ENCODE measurements around the gene MRM2.

DNA sequence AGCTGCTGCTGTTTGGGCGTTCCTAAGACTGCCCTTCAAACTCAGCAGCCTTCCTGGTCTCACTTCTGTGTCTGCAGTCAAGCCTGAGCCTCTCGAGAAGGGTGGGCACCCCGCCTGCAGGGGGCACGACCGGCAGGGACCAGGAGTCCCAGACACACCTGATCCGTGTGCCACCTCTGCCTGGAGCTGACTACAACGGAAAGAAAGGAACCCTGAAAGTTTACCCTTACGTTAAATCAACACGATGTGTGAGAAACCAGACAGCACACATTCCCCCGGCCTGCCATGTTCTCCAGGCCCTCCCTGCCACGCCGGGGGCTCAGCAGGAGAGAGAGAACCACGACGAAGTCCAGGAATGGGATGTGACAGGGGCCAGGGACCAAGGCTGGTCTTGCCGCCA, 14.3 kb downstream of the MRM2 start:
- TF ChIP-seq, protein P1, sequence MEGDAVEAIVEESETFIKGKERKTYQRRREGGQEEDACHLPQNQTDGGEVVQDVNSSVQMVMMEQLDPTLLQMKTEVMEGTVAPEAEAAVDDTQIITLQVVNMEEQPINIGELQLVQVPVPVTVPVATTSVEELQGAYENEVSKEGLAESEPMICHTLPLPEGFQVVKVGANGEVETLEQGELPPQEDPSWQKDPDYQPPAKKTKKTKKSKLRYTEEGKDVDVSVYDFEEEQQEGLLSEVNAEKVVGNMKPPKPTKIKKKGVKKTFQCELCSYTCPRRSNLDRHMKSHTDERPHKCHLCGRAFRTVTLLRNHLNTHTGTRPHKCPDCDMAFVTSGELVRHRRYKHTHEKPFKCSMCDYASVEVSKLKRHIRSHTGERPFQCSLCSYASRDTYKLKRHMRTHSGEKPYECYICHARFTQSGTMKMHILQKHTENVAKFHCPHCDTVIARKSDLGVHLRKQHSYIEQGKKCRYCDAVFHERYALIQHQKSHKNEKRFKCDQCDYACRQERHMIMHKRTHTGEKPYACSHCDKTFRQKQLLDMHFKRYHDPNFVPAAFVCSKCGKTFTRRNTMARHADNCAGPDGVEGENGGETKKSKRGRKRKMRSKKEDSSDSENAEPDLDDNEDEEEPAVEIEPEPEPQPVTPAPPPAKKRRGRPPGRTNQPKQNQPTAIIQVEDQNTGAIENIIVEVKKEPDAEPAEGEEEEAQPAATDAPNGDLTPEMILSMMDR (IDR thresholded peaks at IDR 0.05) = no peak
- no peak for TF ChIP-seq POLR2A (IDR thresholded peaks at IDR 0.05)

Data from Peyer's patch (tissue), 4 donors.